HCT116 (cell line): ENCODE results near the gene TMEM179. TPM values are rescaled to one million over a fixed set of nuclear protein-coding genes. Genes with fewer than 3 reads are reported as not detected.
"Not testable (repeated sequence)": the region's sequence is repeated elsewhere in the genome, so short reads cannot be mapped to it uniquely, and the experiment has no call there.

Experiments
- ATAC-seq: fragments of 200-7000 bp; cut with Tn5 transposase; 2 replicates; pipeline ENCODE4 v1.9.1; 2020; ENCODE audit warnings: mild to moderate bottlenecking, moderate library complexity
- BruUV-seq: library from RNA; stranded (reverse); fragments of 400-500 nt; replicated peaks from 2 replicates; lab custom pipeline; 2021; lab: Mats Ljungman, UMichigan
- CTCF ChIA-PET: fragments of 300-600 bp; sonication (Branson Sonifier 250); formaldehyde crosslinking; loops from one replicate; lab custom pipeline; 2021; ENCODE audit warnings: antibody characterized with exemption; lab: Charles Lee
- POLR2A ChIA-PET: fragments of 300-600, 350-600 bp; sonication (Branson Sonifier 250); formaldehyde crosslinking; loops from one replicate; lab custom pipeline; 2021; ENCODE audit warnings: antibody characterized with exemption; lab: Charles Lee
- RAD21 ChIA-PET, 2 experiments: fragments of 300-600 bp; sonication (Branson Sonifier 250); formaldehyde crosslinking; loops; one replicate each; lab custom pipeline; 2023; ENCODE audit warnings: low total read pairs in 2 of 2; ENCODE audit not compliant: uncharacterized antibody in 2 of 2, unreplicated experiment in 2 of 2, low non-redundant PET in 1 of 2; lab: Charles Lee
- DNase-seq: peaks from one replicate; pipeline ENCODE4 v3.0.0-alpha.2; 2010; ENCODE audit warnings: low read depth, low spot score
- H2AFZ ChIP-seq: fragments of 200-600 bp; shearing (Covaris generic), sonication (generic); 2 replicates; pipeline ENCODE4 v1.6.1; 2017; ENCODE audit warnings: low read depth, mixed run types, mixed read lengths, antibody characterized with exemption, low read length; ENCODE audit not compliant: poor library complexity, severe bottlenecking
- H3K27ac ChIP-seq: 2 replicates; pipeline ENCODE4 v1.5.1; 2012; ENCODE audit warnings: low read depth, low read length
- H3K27me3 ChIP-seq: fragments of 200-600 bp; sonication (generic); 2 replicates; pipeline ENCODE4 v1.6.1; 2016; ENCODE audit warnings: mixed run types, low read length, mixed read lengths; ENCODE audit not compliant: insufficient read depth
- H3K36me3 ChIP-seq, 2 experiments: fragments of 200-500 bp in 1 of 2; fragments of 200-600 bp in 1 of 2; sonication (Bioruptor generic) in 1 of 2; sonication (generic) in 1 of 2; 2 replicates each; pipeline versions ENCODE4 v1.5.1 to v1.6.1; 2014 to 2016; ENCODE audit warnings: low read length in 2 of 2, inconsistent platforms in 1 of 2, mixed read lengths in 1 of 2, mixed run types in 1 of 2; ENCODE audit not compliant: insufficient read depth in 2 of 2, control insufficient read depth in 1 of 2
- H3K4me1 ChIP-seq, 2 experiments: fragments of 200-600 bp in 1 of 2; sonication (generic) in 1 of 2; 2 replicates each; pipeline versions ENCODE4 v1.5.1 to v1.6.1; 2012 to 2017; ENCODE audit warnings: low read length in 2 of 2, inconsistent platforms in 1 of 2, mild to moderate bottlenecking in 1 of 2, mixed read lengths in 1 of 2, mixed run types in 1 of 2, moderate library complexity in 1 of 2; ENCODE audit not compliant: insufficient read depth in 2 of 2, control insufficient read depth in 1 of 2
- H3K4me2 ChIP-seq: fragments of 200-600 bp; sonication (generic); 2 replicates; pipeline ENCODE4 v1.6.1; 2017; ENCODE audit warnings: mixed run types, low read length, mixed read lengths
- H3K4me3 ChIP-seq, 2 experiments: fragments of 200-600 bp in 1 of 2; sonication (generic) in 1 of 2; replicated peaks in 1 of 2; 2 replicates each; pipeline ENCODE4 v1.5.1; 2011 to 2016; ENCODE audit warnings: low read length in 2 of 2, control low read depth in 1 of 2, low read depth in 1 of 2, mild to moderate bottlenecking in 1 of 2, mixed read lengths in 1 of 2, mixed run types in 1 of 2
- H3K79me2 ChIP-seq: fragments of 200-600 bp; sonication (generic); 2 replicates; pipeline ENCODE4 v1.6.1; 2017; ENCODE audit warnings: mild to moderate bottlenecking, mixed run types, low read length, moderate library complexity, mixed read lengths; ENCODE audit not compliant: insufficient read depth
- H3K9ac ChIP-seq: fragments of 200-600 bp; sonication (generic); 2 replicates; pipeline ENCODE4 v1.6.1; 2016; ENCODE audit warnings: low read length, mixed read lengths
- H3K9me2 ChIP-seq: fragments of 200-600 bp; sonication (generic), shearing (Covaris generic); 2 replicates; pipeline ENCODE4 v1.6.1; 2017; ENCODE audit warnings: mixed run types, mild to moderate bottlenecking, moderate library complexity; ENCODE audit not compliant: insufficient read depth
- H3K9me3 ChIP-seq, 2 experiments: fragments of 200-500 bp in 1 of 2; fragments of 200-600 bp in 1 of 2; sonication (Bioruptor generic) in 1 of 2; sonication (generic) in 1 of 2; 2 replicates each; pipeline ENCODE4 v1.6.1; 2014 to 2017; ENCODE audit warnings: low read length in 2 of 2, mixed read lengths in 2 of 2, inconsistent platforms in 1 of 2, low read depth in 1 of 2, mild to moderate bottlenecking in 1 of 2, mixed run types in 1 of 2, moderate library complexity in 1 of 2; ENCODE audit not compliant: control insufficient read depth in 1 of 2, insufficient read depth in 1 of 2
- H4K20me1 ChIP-seq: fragments of 200-600 bp; sonication (generic), shearing (Covaris generic); 2 replicates; pipeline ENCODE4 v1.6.1; 2017; ENCODE audit warnings: mixed run types, mild to moderate bottlenecking, moderate library complexity; ENCODE audit not compliant: insufficient read depth
- EGR1 ChIP-seq: IDR thresholded peaks from 2 replicates; pipeline ENCODE4 v1.6.1; 2012; ENCODE audit warnings: low read depth
- POLR2A ChIP-seq: IDR thresholded peaks from 2 replicates; pipeline ENCODE4 v1.7.0; 2011; ENCODE audit warnings: borderline replicate concordance; ENCODE audit not compliant: insufficient read depth, insufficient read length; ENCODE audit errors: extremely low read depth
- POLR2AphosphoS5 ChIP-seq: IDR thresholded peaks from 2 replicates; pipeline ENCODE4 v1.6.1; 2011; ENCODE audit warnings: mild to moderate bottlenecking, low read depth, low read length, moderate library complexity
- SRF ChIP-seq: IDR thresholded peaks from 2 replicates; pipeline ENCODE4 v1.6.1; 2012; ENCODE audit warnings: low read depth
- TCF7L2 ChIP-seq: IDR thresholded peaks from 2 replicates; pipeline ENCODE4 v1.7.0; 2011; ENCODE audit warnings: borderline replicate concordance, inconsistent platforms; ENCODE audit not compliant: insufficient read depth, insufficient read length; ENCODE audit errors: extremely low read depth
- intact Hi-C: fragments of 100-400 bp; cut with micrococcal nuclease; formaldehyde crosslinking; loops from 2 replicates; pipeline ENCODE4 v1.10.0; 2022
- total RNA-seq: library from RNA; stranded (reverse); gene quantifications from one replicate; pipeline ENCODE4 v1.2.1, GENCODE V29; 2021; ENCODE audit not compliant: unreplicated experiment

Gene TMEM179
- total RNA-seq, 1 experiment from 2014 or later, result not detected

DNA sequence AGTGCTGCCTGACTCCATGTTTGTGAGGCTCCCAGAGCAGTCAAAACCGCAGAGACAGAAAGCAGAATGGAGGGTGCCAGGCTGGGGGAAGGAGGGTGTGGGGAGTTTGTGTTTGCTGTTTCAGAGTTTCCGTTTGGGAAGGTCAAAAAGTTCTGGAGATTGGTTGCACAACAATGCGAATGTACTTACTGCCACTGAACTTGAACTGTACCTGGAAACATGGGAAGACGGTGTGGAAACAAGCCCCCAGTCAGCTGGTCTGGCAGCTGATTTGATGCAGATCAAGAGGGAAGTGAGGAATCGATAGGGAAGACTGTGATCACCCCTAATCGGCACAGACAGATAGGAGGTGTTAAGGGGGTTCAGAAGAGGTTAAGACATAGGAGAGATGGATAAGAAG is 49.5 kb upstream of the TMEM179 start:
- H3K4me1 ChIP-seq, result peaks cover 0 to 10% of the 10 kb centered on the region in 2 experiments; a peak in 1 of 4 replicates
- no peak overlapping the region for H3K4me2 ChIP-seq
- no peak overlapping the region for H3K4me3 ChIP-seq
- H3K9ac ChIP-seq, result no peak overlapping the region
- H3K27ac ChIP-seq, result no peak overlapping the region
- POLR2A ChIA-PET, result no interaction called here
- RAD21 ChIA-PET, result no interaction called here
- no peaks in the 10 kb centered on the region for H3K9me2 ChIP-seq
- intact Hi-C loops, result no loop called here
- H3K9me3 ChIP-seq, result peaks cover 8 to 26% of the 10 kb centered on the region in 2 experiments; a peak in 2 of 4 replicates
- no peaks in the 10 kb centered on the region for H3K36me3 ChIP-seq
- BruUV-seq, result no TSS peak
- H3K79me2 ChIP-seq, result no peaks in the 10 kb centered on the region
- H3K27me3 ChIP-seq, result no peaks in the 10 kb centered on the region
- H4K20me1 ChIP-seq, result no peaks in the 10 kb centered on the region
- TF ChIP-seq EGR1, result no peak
- no peak for TF ChIP-seq SRF
- TF ChIP-seq POLR2A, result no peak
- TF ChIP-seq POLR2AphosphoS5, result no peak
- no peak for TF ChIP-seq TCF7L2
- TF ChIP-seq, all 23 proteins: peak for 0
- no peak overlapping the region for H2AFZ ChIP-seq
- DNase-seq, result no peak
- no peak for ATAC-seq
- CTCF ChIA-PET, result no interaction called here

DNA sequence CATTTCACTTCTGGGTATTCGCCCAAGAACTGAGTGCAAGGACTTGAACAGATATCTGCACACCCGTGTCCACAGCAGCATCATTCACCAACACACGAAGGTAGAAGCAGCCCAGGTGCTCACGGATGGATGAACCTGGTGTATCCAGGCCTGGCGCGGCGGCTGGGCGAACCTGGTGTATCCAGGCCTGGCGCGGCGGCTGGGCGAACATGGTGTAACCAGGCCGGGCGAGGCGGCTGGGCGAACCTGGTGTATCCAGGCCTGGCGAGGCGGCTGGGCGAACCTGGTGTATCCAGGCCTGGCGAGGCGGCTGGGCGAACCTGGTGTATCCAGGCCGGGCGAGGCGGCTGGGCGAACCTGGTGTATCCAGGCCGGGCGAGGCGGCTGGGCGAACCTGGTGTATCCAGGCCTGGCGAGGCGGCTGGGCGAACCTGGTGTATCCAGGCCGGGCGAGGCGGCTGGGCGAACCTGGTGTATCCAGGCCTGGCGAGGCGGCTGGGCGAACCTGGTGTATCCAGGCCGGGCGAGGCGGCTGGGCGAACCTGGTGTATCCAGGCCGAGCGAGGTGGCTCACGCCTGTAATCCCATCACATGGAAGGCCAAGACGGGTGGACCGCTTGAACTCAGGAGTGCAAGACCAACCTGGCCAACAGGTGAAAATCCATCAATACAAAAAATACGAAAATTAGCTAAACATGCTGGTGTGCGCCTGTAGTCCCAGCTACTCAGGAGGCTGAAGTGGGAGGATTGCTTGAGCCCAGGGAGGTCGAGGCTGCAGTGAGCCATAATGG is 48.8 kb upstream of the TMEM179 start:
- BruUV-seq, H3K9me2 ChIP-seq, intact Hi-C loops, H2AFZ ChIP-seq, CTCF ChIA-PET, H3K4me3 ChIP-seq, DNase-seq, POLR2A ChIA-PET, RAD21 ChIA-PET, H3K36me3 ChIP-seq, H3K4me1 ChIP-seq, H3K27ac ChIP-seq, H3K27me3 ChIP-seq, H3K79me2 ChIP-seq, H3K9ac ChIP-seq, H4K20me1 ChIP-seq, H3K4me2 ChIP-seq, ATAC-seq: not testable (repeated sequence)
- H3K9me3 ChIP-seq, result peaks cover 8 to 26% of the 10 kb centered on the region in 2 experiments; a peak in 2 of 4 replicates
